NT2/D1 (cell line): Measurements from ENCODE around the gene WFDC5.

ENCODE experiments used
- DNase-seq: peaks from one replicate; pipeline ENCODE4 v3.0.0-alpha.2; 2011; ENCODE audit warnings: low read depth, low spot score
- H3K27me3 ChIP-seq: 2 replicates; pipeline ENCODE4 v1.6.0; 2011; ENCODE audit warnings: mild to moderate bottlenecking; ENCODE audit not compliant: insufficient read length, insufficient read depth
- H3K36me3 ChIP-seq: 2 replicates; pipeline ENCODE4 v1.6.1; 2011; ENCODE audit warnings: mild to moderate bottlenecking, low read length, mixed read lengths; ENCODE audit not compliant: insufficient read depth, insufficient read length
- H3K4me1 ChIP-seq: 2 replicates; pipeline ENCODE4 v1.5.1; 2011; ENCODE audit not compliant: insufficient read depth, insufficient read length
- H3K4me3 ChIP-seq: 2 replicates; pipeline ENCODE4 v1.5.1; 2011; ENCODE audit warnings: low read depth; ENCODE audit not compliant: insufficient read length
- H3K9ac ChIP-seq: 2 replicates; pipeline ENCODE4 v1.6.0; 2011; ENCODE audit warnings: low read depth; ENCODE audit not compliant: insufficient read length
- H3K9me3 ChIP-seq: 2 replicates; pipeline ENCODE4 v1.5.1; 2011; ENCODE audit warnings: mild to moderate bottlenecking, low read length; ENCODE audit not compliant: insufficient read depth
- SUZ12 ChIP-seq: IDR thresholded peaks from 2 replicates; pipeline ENCODE4 v1.6.1; 2011; ENCODE audit not compliant: insufficient read length, insufficient read depth; ENCODE audit errors: extremely low read depth
- YY1 ChIP-seq: IDR thresholded peaks from 2 replicates; pipeline ENCODE4 v1.6.1; 2011; ENCODE audit not compliant: insufficient read length, insufficient read depth
- ZNF274 ChIP-seq: IDR thresholded peaks from 2 replicates; pipeline ENCODE4 v1.6.1; 2011; ENCODE audit warnings: mild to moderate bottlenecking, low read depth, low read length

The WFDC5 gene

GRCh38 chr20:45115386-45115774, 406 bp upstream of the WFDC5 start:
- Histone ChIP-seq H3K36me3 (no peaks in the 10 kb centered on the region), H3K4me1 (peaks cover 5% of the 10 kb centered on the region), H3K4me3 (no peak overlapping the region), H3K9ac (no peak overlapping the region), H3K27me3 (no peaks in the 10 kb centered on the region), H3K9me3 (no peaks in the 10 kb centered on the region)
- TF ChIP-seq YY1, result no peak
- TF ChIP-seq SUZ12, result no peak
- no peak for TF ChIP-seq ZNF274
- no peak for DNase-seq

- H3K4me1 ChIP-seq, result peaks cover 5% of the 10 kb centered on the region
- DNase-seq, result no peak
- no peaks in the 10 kb centered on the region for H3K27me3 ChIP-seq
- H3K9me3 ChIP-seq, result no peaks in the 10 kb centered on the region
- H3K9ac ChIP-seq, result no peak overlapping the region
- H3K36me3 ChIP-seq, result no peaks in the 10 kb centered on the region
- no peak overlapping the region for H3K4me3 ChIP-seq
- TF ChIP-seq YY1 (no peak), SUZ12 (no peak), ZNF274 (no peak)
Observed at GRCh38 chr20:45113865-45114264, 1.1 kb downstream of the WFDC5 start.

- TF ChIP-seq SUZ12, result no peak
- TF ChIP-seq YY1, result no peak
- TF ChIP-seq ZNF274, result no peak
- no peak overlapping the region for H3K9ac ChIP-seq
Observed at GRCh38 chr20:45112754-45113153, 2.2 kb downstream of the WFDC5 start.

GRCh38 chr20:45111799-45112471, 3.0 kb downstream of the WFDC5 start:
- H3K4me1 ChIP-seq, result peaks cover 5% of the 10 kb centered on the region
- no peak for TF ChIP-seq SUZ12
- TF ChIP-seq ZNF274, result no peak
- TF ChIP-seq YY1, result no peak
- no peak overlapping the region for H3K9ac ChIP-seq
- H3K36me3 ChIP-seq, result no peaks in the 10 kb centered on the region
- DNase-seq, result no peak
- no peak overlapping the region for H3K4me3 ChIP-seq
- H3K9me3 ChIP-seq, result no peaks in the 10 kb centered on the region
- no peaks in the 10 kb centered on the region for H3K27me3 ChIP-seq

More at GRCh38 chr20:45112754-45113153, 2.2 kb downstream of the WFDC5 start:
- DNase-seq, result no peak
- Histone ChIP-seq H3K9me3 (no peaks in the 10 kb centered on the region), H3K36me3 (no peaks in the 10 kb centered on the region), H3K4me3 (no peak overlapping the region), H3K4me1 (peaks cover 5% of the 10 kb centered on the region), H3K27me3 (no peaks in the 10 kb centered on the region)

GRCh38 chr20:45111285-45111684, 3.7 kb downstream of the WFDC5 start:
- no peak overlapping the region for H3K4me3 ChIP-seq
- no peak for TF ChIP-seq SUZ12
- no peak for TF ChIP-seq YY1
- no peak for TF ChIP-seq ZNF274
- H3K36me3 ChIP-seq, result no peaks in the 10 kb centered on the region
- no peaks in the 10 kb centered on the region for H3K9me3 ChIP-seq
- H3K27me3 ChIP-seq, result no peaks in the 10 kb centered on the region
- DNase-seq, result no peak
- H3K9ac ChIP-seq, result no peak overlapping the region
- H3K4me1 ChIP-seq, result peaks cover 5% of the 10 kb centered on the region

- Histone ChIP-seq H3K27me3 (no peaks in the 10 kb centered on the region), H3K36me3 (no peaks in the 10 kb centered on the region), H3K4me1 (peaks cover 4% of the 10 kb centered on the region), H3K9me3 (no peaks in the 10 kb centered on the region), H3K4me3 (no peak overlapping the region), H3K9ac (no peak overlapping the region)
- TF ChIP-seq YY1, result no peak
- TF ChIP-seq SUZ12, result no peak
- TF ChIP-seq ZNF274, result no peak
- no peak for DNase-seq
Observed at GRCh38 chr20:45110301-45110700, 4.7 kb downstream of the WFDC5 start.

GRCh38 chr20:45109634-45110033, 5.3 kb downstream of the WFDC5 start:
- DNase-seq, result no peak
- TF ChIP-seq SUZ12, result no peak
- TF ChIP-seq ZNF274, result no peak
- no peak for TF ChIP-seq YY1
- Histone ChIP-seq H3K9ac (no peak overlapping the region), H3K27me3 (no peaks in the 10 kb centered on the region), H3K4me3 (no peak overlapping the region), H3K36me3 (no peaks in the 10 kb centered on the region), H3K4me1 (no peaks in the 10 kb centered on the region), H3K9me3 (no peaks in the 10 kb centered on the region)

- no peak overlapping the region for H3K4me3 ChIP-seq
- no peak for DNase-seq
- H3K9me3 ChIP-seq, result no peaks in the 10 kb centered on the region
- H3K36me3 ChIP-seq, result no peaks in the 10 kb centered on the region
- no peak for TF ChIP-seq ZNF274
- TF ChIP-seq SUZ12, result no peak
- TF ChIP-seq YY1, result no peak
- H3K27me3 ChIP-seq, result peaks cover 17% of the 10 kb centered on the region
- H3K4me1 ChIP-seq, result no peaks in the 10 kb centered on the region
- H3K9ac ChIP-seq, result no peak overlapping the region
Observed at GRCh38 chr20:45105317-45105716, 9.7 kb downstream of the WFDC5 start.
